GM12801 (cell line): ENCODE results near the gene YAF2.

Source experiments
- CTCF ChIP-seq: IDR thresholded peaks from one replicate; pipeline ENCODE4 v1.5.1; 2011; ENCODE audit warnings: control low read depth; ENCODE audit not compliant: insufficient read length; ENCODE audit errors: extremely low read depth

The YAF2 gene

GRCh38 chr12:42255221-42255865 is 17.3 kb upstream of the YAF2 start:
- TF ChIP-seq CTCF = no peak

GRCh38 chr12:42240131-42240750 is 2.2 kb upstream of the YAF2 start:
- TF ChIP-seq CTCF = no peak

- no peak for TF ChIP-seq CTCF
These were observed 202 bp downstream of the YAF2 start for GRCh38 chr12:42237853-42238239.

GRCh38 chr12:42237052-42237852 is 796 bp downstream of the YAF2 start:
- no peak for TF ChIP-seq CTCF

- TF ChIP-seq CTCF = no peak
These were observed 2.0 kb downstream of the YAF2 start for GRCh38 chr12:42236017-42236416.

- TF ChIP-seq CTCF = no peak
These were observed 2.6 kb downstream of the YAF2 start for GRCh38 chr12:42235426-42235825.

GRCh38 chr12:42234970-42235369 is 3.1 kb downstream of the YAF2 start:
- no peak for TF ChIP-seq CTCF
